GM18861 (cell line): ENCODE data around the gene GALR1.

ENCODE experiments used
- ATAC-seq: cut with Tn5 transposase; IDR thresholded peaks from one replicate; pipeline ENCODE4 v1.9.1; 2021; ENCODE audit not compliant: unreplicated experiment

Gene GALR1

DNA sequence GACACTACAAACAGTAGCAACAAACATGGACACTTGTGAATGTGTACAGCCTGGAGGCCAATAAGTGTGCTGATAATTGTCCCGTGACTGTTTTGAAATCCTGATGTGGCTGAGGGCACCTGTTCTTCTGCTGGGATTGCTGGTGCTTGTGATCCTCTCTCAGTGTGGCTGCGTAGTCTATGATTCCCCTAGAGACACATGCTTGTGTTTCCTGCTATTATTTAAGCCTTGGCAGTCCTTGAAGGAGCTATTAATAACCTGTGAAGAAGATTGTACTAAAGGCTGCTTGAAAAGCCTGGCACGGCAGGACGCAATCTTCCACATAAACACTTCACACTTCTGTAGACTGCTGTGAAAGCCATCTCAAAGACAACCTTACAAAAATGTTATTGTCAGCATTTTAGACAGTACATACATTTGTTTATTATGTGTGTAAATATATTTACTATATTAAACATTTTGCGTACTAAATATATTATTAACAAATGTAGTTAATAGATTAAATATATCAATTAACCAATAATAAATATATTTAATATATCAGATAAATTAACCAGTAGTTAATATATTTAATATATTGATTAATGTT, 71.4 kb downstream of the GALR1 start:
- no peak for ATAC-seq

DNA sequence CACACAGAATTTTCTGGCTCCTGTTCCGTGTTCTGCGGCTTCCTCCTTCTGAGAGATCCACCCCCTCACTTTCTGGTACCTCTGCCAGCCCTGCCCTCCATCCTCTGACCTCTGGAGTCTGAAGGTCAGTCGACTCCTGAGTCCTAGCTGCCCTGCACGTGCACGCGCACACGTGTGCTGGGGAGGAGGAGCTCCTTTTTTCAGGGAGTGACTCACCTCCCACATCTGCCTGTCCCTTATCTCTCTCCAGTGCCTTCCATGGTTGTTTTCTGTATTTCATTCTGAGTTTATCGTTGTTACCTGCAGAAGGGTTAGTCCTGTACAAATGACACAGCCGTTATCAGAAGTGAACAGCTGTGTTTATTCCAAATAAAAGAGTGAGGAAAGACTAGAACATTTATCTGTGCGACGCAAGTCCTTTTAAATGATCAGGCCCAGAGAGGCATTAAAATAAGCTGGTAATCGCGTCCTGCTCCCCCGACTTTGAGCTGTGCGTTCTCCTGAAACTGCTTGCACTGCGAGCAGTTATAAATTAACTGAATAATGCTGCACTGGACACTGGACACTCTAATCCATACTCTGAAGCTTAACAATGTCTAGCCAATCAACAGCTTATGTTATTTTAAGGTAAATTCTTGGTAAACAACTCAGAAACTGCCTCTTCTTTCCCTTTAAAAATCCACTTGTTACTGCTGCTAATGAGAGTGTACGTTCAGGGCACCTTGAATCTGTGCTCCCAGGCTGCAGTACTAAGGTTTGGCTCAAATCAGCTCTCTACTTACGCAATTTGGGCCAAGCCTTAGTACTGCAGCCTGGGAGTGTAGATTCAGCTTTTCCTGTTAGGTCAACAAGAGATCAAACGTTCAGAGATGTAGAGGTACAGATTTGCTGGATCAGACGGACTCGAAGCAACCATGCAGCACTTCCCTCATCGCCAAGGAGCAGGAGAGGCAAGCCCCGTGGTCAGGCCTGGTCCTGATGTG, 72.5 kb downstream of the GALR1 start:
- no peak for ATAC-seq

DNA sequence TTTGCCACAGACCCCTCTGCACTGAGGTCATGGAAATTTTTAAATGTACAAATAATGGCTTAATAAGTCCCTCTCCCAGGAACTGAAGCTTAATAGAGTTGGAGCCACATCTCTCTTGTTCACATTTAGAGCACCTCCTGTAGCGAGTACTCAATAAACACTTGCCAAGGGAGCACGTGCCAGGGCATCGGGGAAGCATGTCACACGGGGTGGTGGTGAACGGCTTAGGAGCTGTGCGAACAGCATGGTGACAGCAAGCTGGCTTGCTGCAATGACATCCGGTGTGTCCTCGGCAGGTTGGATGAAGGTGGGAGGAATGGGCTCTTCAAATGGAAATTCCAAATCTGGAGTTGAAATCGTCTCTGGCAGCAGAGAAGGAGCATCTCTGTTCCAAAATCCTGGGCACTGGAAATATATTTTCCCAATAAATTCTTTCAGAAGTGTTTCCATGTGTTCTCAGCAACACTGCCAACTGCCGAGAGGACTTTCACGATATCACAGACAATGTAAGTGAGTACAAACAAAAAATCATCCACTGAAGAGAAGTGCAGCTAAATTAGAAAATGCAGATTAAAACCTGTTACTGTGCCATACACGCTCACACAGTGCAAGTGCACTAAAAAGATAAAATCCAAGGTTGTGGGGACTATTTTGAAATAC, 74.1 kb downstream of the GALR1 start:
- ATAC-seq = no peak
